MM.1S (cell line): ENCODE results near the gene KCNIP4.

Experiments used
- EZH2 ChIP-seq: fragments of 300-600 bp; sonication (generic); optimal IDR thresholded peaks from 2 replicates; pipeline ENCODE3; 2017; ENCODE audit warnings: low read depth, mild to moderate bottlenecking, antibody characterized with exemption, low read length, mixed read lengths
- EZH2phosphoT487 ChIP-seq: fragments of 300-600 bp; sonication (generic); IDR thresholded peaks from 2 replicates; pipeline ENCODE4 v1.6.1; 2018; ENCODE audit warnings: antibody characterized with exemption, low read length
- TF ChIP-seq, protein P1 (sequence below): fragments of 300-600 bp; sonication (generic); IDR thresholded peaks from 2 replicates; pipeline ENCODE4 v1.5.1; 2016; ENCODE audit warnings: antibody characterized with exemption, low read length, mixed read lengths

DNA sequence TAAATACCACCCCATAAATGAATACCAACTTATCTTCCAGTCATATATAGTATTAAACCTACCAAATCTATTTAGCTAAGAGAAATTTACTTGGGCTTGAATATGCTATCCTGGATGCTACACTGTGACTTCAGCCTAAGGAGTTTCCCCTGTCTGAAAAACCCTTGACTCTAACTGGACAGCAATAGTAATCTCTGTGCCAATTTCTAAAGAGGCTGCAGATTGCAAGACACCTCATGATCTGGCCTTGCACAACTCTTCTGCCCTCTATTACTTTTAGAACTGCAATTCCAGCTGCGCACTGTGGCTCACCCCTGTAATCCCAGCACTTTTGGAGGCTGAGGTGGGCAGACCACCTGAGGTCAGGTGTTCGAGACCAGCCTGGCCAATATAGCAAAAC is 371.5 kb downstream of the KCNIP4 start:
- TF ChIP-seq, protein P1, sequence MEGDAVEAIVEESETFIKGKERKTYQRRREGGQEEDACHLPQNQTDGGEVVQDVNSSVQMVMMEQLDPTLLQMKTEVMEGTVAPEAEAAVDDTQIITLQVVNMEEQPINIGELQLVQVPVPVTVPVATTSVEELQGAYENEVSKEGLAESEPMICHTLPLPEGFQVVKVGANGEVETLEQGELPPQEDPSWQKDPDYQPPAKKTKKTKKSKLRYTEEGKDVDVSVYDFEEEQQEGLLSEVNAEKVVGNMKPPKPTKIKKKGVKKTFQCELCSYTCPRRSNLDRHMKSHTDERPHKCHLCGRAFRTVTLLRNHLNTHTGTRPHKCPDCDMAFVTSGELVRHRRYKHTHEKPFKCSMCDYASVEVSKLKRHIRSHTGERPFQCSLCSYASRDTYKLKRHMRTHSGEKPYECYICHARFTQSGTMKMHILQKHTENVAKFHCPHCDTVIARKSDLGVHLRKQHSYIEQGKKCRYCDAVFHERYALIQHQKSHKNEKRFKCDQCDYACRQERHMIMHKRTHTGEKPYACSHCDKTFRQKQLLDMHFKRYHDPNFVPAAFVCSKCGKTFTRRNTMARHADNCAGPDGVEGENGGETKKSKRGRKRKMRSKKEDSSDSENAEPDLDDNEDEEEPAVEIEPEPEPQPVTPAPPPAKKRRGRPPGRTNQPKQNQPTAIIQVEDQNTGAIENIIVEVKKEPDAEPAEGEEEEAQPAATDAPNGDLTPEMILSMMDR: no peak
- TF ChIP-seq EZH2 (no peak), EZH2phosphoT487 (no peak)
